Neural progenitor cell (in vitro differentiated cells): ENCODE measurements around the gene WIPF1. TPM values are rescaled to one million over a fixed set of nuclear protein-coding genes. Genes with fewer than 3 reads are reported as not detected.

ENCODE experiments used
- DNase-seq: peaks from one replicate; pipeline ENCODE4 v3.0.0-alpha.2; 2016; ENCODE audit warnings: low spot score
- H2AFZ ChIP-seq: fragments of 200-600 bp; sonication (generic); replicated peaks from 2 replicates; pipeline ENCODE4 v1.6.1; 2016; ENCODE audit warnings: antibody characterized with exemption
- H3F3A ChIP-seq: fragments of 200-600 bp; sonication (generic); 2 replicates; pipeline ENCODE4 v1.6.1; 2016; ENCODE audit warnings: antibody characterized with exemption, low read depth
- H3K27ac ChIP-seq: fragments of 200-600 bp; sonication (generic); 2 replicates; pipeline ENCODE4 v1.5.1; 2016; ENCODE audit warnings: mild to moderate bottlenecking
- H3K27me3 ChIP-seq: fragments of 200-600 bp; sonication (generic); 2 replicates; pipeline ENCODE4 v1.6.1; 2016; ENCODE audit warnings: mild to moderate bottlenecking, moderate library complexity
- H3K36me3 ChIP-seq: fragments of 200-600 bp; sonication (generic); 2 replicates; pipeline ENCODE4 v1.5.1; 2016
- H3K4me1 ChIP-seq: fragments of 200-600 bp; sonication (generic); 2 replicates; pipeline ENCODE4 v1.6.1; 2016; ENCODE audit warnings: mixed run types
- H3K4me2 ChIP-seq: fragments of 200-600 bp; sonication (generic); 2 replicates; pipeline ENCODE4 v1.6.1; 2016
- H3K4me3 ChIP-seq: fragments of 200-600 bp; sonication (generic); 2 replicates; pipeline ENCODE4 v1.5.1; 2016
- H3K79me2 ChIP-seq: fragments of 200-600 bp; sonication (generic); 2 replicates; pipeline ENCODE4 v1.6.1; 2016; ENCODE audit warnings: low read depth
- H3K9ac ChIP-seq: fragments of 200-600 bp; sonication (generic); 2 replicates; pipeline ENCODE4 v1.6.1; 2016
- H3K9me3 ChIP-seq: fragments of 200-600 bp; sonication (generic); 2 replicates; pipeline ENCODE4 v1.5.1; 2016; ENCODE audit warnings: low read depth
- H4K20me1 ChIP-seq: fragments of 200-600 bp; sonication (generic); 2 replicates; pipeline ENCODE4 v1.6.1; 2016; ENCODE audit warnings: low read depth
- H3K27ac Mint-ChIP-seq: 3 replicates; pipeline ENCODE4 v1.8.0; 2021; ENCODE audit warnings: mixed read lengths
- H3K27me3 Mint-ChIP-seq: 2 replicates; pipeline ENCODE4 v1.8.0; 2022; ENCODE audit warnings: low read depth, mild to moderate bottlenecking, inconsistent platforms, moderate library complexity, mixed read lengths; ENCODE audit not compliant: insufficient read depth
- H3K36me3 Mint-ChIP-seq: 3 replicates; pipeline ENCODE4 v1.8.0; 2021; ENCODE audit warnings: mixed read lengths
- H3K4me1 Mint-ChIP-seq: 3 replicates; pipeline ENCODE4 v1.8.0; 2021; ENCODE audit warnings: mixed read lengths
- H3K4me3 Mint-ChIP-seq: 3 replicates; pipeline ENCODE4 v1.8.0; 2021; ENCODE audit warnings: mild to moderate bottlenecking, moderate library complexity, mixed read lengths
- H3K9me3 Mint-ChIP-seq: 3 replicates; pipeline ENCODE4 v1.8.0; 2020; ENCODE audit warnings: mixed read lengths
- CTCF ChIP-seq: fragments of 200-600 bp; sonication (generic); IDR thresholded peaks from 2 replicates; pipeline ENCODE4 v1.5.1; 2017; ENCODE audit warnings: antibody characterized with exemption, mild to moderate bottlenecking
- EZH2 ChIP-seq: fragments of 200-600 bp; sonication (generic); IDR thresholded peaks from 2 replicates; pipeline ENCODE4 v1.6.1; 2017; ENCODE audit warnings: antibody characterized with exemption, mild to moderate bottlenecking, moderate library complexity
- EZH2phosphoT487 ChIP-seq: fragments of 200-600 bp; sonication (generic); IDR thresholded peaks from 2 replicates; pipeline ENCODE4 v1.6.1; 2017; ENCODE audit warnings: antibody characterized with exemption
- small RNA-seq: library from RNA; depleted of rRNA; stranded (forward); fragments of <200 nt; gene quantifications from one replicate; pipeline ENCODE3, GENCODE V24; 2015
- total RNA-seq: library from RNA; depleted of rRNA; stranded (reverse); fragments of >200 nt; gene quantifications from 2 replicates; pipeline ENCODE4 v1.2.3, GENCODE V29; 2015; ENCODE audit warnings: low replicate concordance

WIPF1 gene
- total RNA-seq, 1 donor from 2014 or later: 17.2 TPM

- no peak overlapping the region for H3K27ac ChIP-seq
These were observed 86.9 kb downstream of the WIPF1 start for GRCh38 chr2:174510583-174511189.

More at GRCh38 chr2:174510583-174511189, 86.9 kb downstream of the WIPF1 start:
- peaks cover 60% of the 10 kb centered on the region for H3K9me3 Mint-ChIP-seq
- peak; percentile 62 for DNase-seq
- no peak overlapping the region for H3K4me2 ChIP-seq
- peaks cover 28% of the 10 kb centered on the region for H3K9me3 ChIP-seq
- H3K36me3 ChIP-seq: no peaks in the 10 kb centered on the region
- no peaks in the 10 kb centered on the region for H3K4me1 Mint-ChIP-seq
- H3K4me3 Mint-ChIP-seq: no peak overlapping the region
- no peak overlapping the region for H3K9ac ChIP-seq
- H2AFZ ChIP-seq: no peak overlapping the region
- H3K27me3 Mint-ChIP-seq: peaks cover 9% of the 10 kb centered on the region
- H3K27me3 ChIP-seq: no peaks in the 10 kb centered on the region
- no peaks in the 10 kb centered on the region for H3F3A ChIP-seq
- H3K27ac Mint-ChIP-seq: no peak overlapping the region
- peaks cover 3% of the 10 kb centered on the region for H3K36me3 Mint-ChIP-seq
- no peaks in the 10 kb centered on the region for H3K79me2 ChIP-seq
- no peaks in the 10 kb centered on the region for H4K20me1 ChIP-seq
- no peak overlapping the region for H3K4me3 ChIP-seq
- no peaks in the 10 kb centered on the region for H3K4me1 ChIP-seq
- TF ChIP-seq CTCF (no peak), EZH2 (no peak), EZH2phosphoT487 (no peak)

Small RNAs within 50 kb of the gene (small RNA-seq; reads per million reads assigned to genes)
- gene RNU6-5P: not detected

Other genes with a start within 250 kb of the WIPF1 start
- 31.0 and 32.4 TPM in 2 replicates for gene SCRN3, start 202.1 kb downstream of the WIPF1 start, total RNA-seq
- gene GPR155, start 110.8 kb downstream of the WIPF1 start, total RNA-seq: 0.37 and 0.43 TPM in 2 replicates
- gene CHRNA1, start 166.7 kb upstream of the WIPF1 start, total RNA-seq: 0.11 TPM in 1 of 2 replicates, not detected in the other